Small intestine (tissue), 7 donors: ENCODE results near the gene MRPL43. TPM values are rescaled to one million over a fixed set of nuclear protein-coding genes. Genes with fewer than 3 reads are reported as not detected.
A peak's percentile ranks its signal among the peaks of the same experiment; 100 is the strongest.
"Not testable (repeated sequence)": the region's sequence is repeated elsewhere in the genome, so short reads cannot be mapped to it uniquely, and the experiment has no call there.

Source experiments
- DNase-seq, 2 donors: peaks; one replicate each; pipeline versions ENCODE4 v3.0.0 to v3.0.0-alpha.2; 2013
- FAIRE-seq: peaks from 2 replicates; lab custom pipeline; 2012; peaks lifted over from hg19 to GRCh38; lab: Jason Lieb, UNC
- H3K27ac ChIP-seq, 3 donors: one replicate each; pipeline ENCODE4 v1.5.1; 2013; ENCODE audit warnings: low read length in 2 of 3, mild to moderate bottlenecking in 2 of 3, control low read depth in 1 of 3, inconsistent platforms in 1 of 3, low read depth in 1 of 3, moderate library complexity in 1 of 3
- H3K27me3 ChIP-seq, 3 donors: one replicate each; pipeline ENCODE4 v1.6.1; 2013; ENCODE audit warnings: low read length in 3 of 3, inconsistent platforms in 1 of 3; ENCODE audit not compliant: control insufficient read depth in 3 of 3, insufficient read depth in 3 of 3
- H3K36me3 ChIP-seq, 3 donors: one replicate each; pipeline ENCODE4 v1.6.1; 2013; ENCODE audit warnings: low read length in 3 of 3, inconsistent platforms in 1 of 3, low read depth in 1 of 3, mild to moderate bottlenecking in 1 of 3, moderate library complexity in 1 of 3; ENCODE audit not compliant: control insufficient read depth in 3 of 3, insufficient read depth in 2 of 3
- H3K4me1 ChIP-seq, 3 donors: one replicate each; pipeline ENCODE4 v1.6.1; 2013; ENCODE audit warnings: low read length in 2 of 3, inconsistent platforms in 1 of 3, low read depth in 1 of 3, mild to moderate bottlenecking in 1 of 3, moderate library complexity in 1 of 3; ENCODE audit not compliant: control insufficient read depth in 3 of 3, insufficient read depth in 2 of 3
- H3K4me3 ChIP-seq, 3 donors: one replicate each; pipeline ENCODE4 v1.5.1; 2013; ENCODE audit warnings: low read length in 3 of 3, control low read depth in 1 of 3, inconsistent platforms in 1 of 3, low read depth in 1 of 3, mild to moderate bottlenecking in 1 of 3, moderate library complexity in 1 of 3
- H3K9me3 ChIP-seq, 2 donors: one replicate each; pipeline ENCODE4 v1.6.1; 2013; ENCODE audit warnings: low read depth in 1 of 2, low read length in 1 of 2; ENCODE audit not compliant: control insufficient read depth in 2 of 2, insufficient read depth in 1 of 2
- WGBS, 3 donors: extraction: QIAGEN DNeasy Blood & Tissue Kit; methylation state at CpG; one replicate each; pipeline ENCODE4 v1.1.7; 2013; 5-methylcytosine and 5-hydroxymethylcytosine counted together
- polyA plus RNA-seq, 4 donors: library from polyadenylated mRNA; stranded (reverse) in 3 of 4; unstranded in 1 of 4; fragments of 200-250 nt in 3 of 4; fragments of 120-200 nt in 1 of 4; gene quantifications; one replicate each; pipeline versions ENCODE4 v1.2.1 to v1.2.3, GENCODE V29; 2013
- donor health status: healthy with polysubstance abuse.
- donor health status: control.
- donor health status: control.
- donor health status: Bipolar disorder and iron deficiency.
- donor health status: healthy.

MRPL43 gene
- polyA plus RNA-seq, 4 donors, result 90.1 to 122 (median 107) TPM

DNA sequence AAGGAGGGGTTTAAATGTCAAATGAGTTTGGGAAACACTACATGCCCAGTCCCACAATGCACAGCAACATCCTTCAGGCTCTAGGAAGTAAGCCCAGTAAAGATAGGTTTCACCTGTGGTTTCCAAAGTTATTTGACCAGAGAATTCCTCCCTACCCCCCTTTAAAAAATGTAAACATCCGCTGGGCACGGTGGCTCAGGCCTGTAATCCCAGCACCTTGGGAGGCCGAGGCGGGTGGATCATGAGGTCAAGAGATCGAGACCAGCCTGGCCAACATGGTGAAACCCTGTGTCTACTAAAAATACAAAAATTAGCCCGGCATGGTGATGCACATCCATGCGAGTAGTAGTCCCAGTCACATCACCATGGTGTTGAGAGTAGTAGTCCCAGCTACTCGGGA, 11.9 kb downstream of the MRPL43 start:
- not testable (repeated sequence) for FAIRE-seq, H3K27me3 ChIP-seq, H3K4me3 ChIP-seq, H3K9me3 ChIP-seq, DNase-seq, H3K27ac ChIP-seq
- Histone ChIP-seq H3K36me3 (peaks cover 7 to 79% (median 8%) of the 10 kb centered on the region in 3 donors), H3K4me1 (peaks cover 0 to 31% (median 5%) of the 10 kb centered on the region in 3 donors)
- WGBS, 3 donors, result 84 to 92% (median 85%) methylated on average over 8 of the region's 8 CpGs

DNA sequence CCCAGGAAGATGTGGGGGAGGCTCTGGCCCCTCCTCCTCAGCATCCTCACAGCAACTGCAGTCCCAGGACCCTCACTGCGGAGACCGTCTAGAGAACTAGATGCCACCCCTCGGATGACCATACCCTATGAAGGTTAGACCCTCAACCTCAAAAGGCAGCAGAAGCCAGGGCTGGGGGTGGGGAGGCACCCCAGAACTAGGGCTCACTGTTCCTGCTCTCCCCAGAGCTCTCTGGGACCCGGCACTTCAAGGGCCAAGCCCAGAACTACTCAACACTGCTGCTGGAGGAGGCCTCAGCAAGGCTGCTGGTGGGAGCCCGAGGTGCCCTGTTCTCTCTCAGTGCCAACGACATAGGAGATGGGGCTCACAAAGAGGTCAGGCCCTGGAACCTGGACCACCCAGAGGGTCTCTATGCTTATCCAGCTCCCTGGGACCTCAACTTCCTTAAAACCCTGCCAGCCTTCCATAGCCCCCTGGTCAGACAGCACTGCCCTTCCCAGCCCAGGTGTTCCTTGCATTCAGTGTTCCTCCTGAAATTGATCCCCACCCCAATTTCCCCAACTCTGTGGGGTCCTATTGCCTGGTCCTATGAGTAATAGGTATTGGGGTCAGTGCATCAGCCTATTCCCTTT, 14.3 kb downstream of the MRPL43 start:
- H3K27ac ChIP-seq, result peak overlapping the region in 1 of 3 donors; percentile 95
- FAIRE-seq (no peak), DNase-seq (no peak)
- H3K4me1 ChIP-seq, result peaks cover 0 to 41% (median 5%) of the 10 kb centered on the region in 3 donors
- 89 to 93% (median 90%) methylated on average over 6 of the region's 6 CpGs for WGBS, 3 donors
- H3K27me3 ChIP-seq, result no peaks in the 10 kb centered on the region
- H3K36me3 ChIP-seq, result peaks cover under 1 to 56% (median 5%) of the 10 kb centered on the region in 3 donors
- H3K9me3 ChIP-seq, result no peaks in the 10 kb centered on the region
- no peak overlapping the region for H3K4me3 ChIP-seq

DNA sequence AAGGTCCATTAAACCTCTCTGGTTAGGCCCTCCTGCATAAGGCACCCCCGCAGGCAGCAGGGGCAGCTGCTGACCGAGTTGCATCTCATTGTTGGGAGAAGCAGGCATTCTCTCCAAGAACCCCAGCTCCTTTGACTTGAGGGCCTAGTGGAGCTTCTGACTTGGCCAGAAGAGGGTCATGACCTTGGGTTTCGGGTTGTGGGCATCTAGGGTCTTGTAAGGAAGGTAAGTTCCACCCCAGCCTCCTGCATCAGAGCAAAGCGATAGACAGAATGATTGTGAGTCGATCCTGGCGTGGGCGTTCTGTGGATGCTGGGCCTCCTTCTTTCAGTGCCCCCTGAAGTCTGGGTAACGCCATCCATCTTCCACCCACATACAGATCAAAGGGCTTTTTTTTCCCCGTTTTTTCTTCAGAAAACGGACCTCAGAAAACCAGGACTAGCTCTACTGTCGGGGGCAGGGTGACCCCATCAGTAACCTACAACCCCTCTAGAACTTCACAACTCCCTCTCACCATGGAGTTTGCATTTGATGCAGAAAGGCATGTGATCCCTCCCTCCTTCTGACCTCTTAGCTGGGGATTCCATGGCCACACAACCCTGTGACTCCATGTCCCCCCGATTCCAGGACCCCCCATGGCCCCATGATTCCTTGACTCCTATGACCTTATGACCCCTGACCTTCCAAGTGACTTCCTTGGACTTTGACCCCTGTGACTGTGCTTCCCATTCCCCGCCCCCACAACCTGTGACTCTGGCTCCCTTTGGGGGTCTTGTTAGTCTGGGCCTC, 15.0 kb downstream of the MRPL43 start:
- peak overlapping the region in 2 of 3 donors; percentile 39 to 95 for H3K27ac ChIP-seq
- H3K36me3 ChIP-seq, result peaks cover 0 to 50% (median 2%) of the 10 kb centered on the region in 3 donors
- no peaks in the 10 kb centered on the region for H3K9me3 ChIP-seq
- DNase-seq (no peak), FAIRE-seq (no peak)
- H3K4me1 ChIP-seq, result peaks cover 0 to 44% (median 5%) of the 10 kb centered on the region in 3 donors
- WGBS, 3 donors, result 73 to 81% (median 76%) methylated on average over 13 of the region's 13 CpGs
- H3K4me3 ChIP-seq, result no peak overlapping the region
- no peaks in the 10 kb centered on the region for H3K27me3 ChIP-seq

DNA sequence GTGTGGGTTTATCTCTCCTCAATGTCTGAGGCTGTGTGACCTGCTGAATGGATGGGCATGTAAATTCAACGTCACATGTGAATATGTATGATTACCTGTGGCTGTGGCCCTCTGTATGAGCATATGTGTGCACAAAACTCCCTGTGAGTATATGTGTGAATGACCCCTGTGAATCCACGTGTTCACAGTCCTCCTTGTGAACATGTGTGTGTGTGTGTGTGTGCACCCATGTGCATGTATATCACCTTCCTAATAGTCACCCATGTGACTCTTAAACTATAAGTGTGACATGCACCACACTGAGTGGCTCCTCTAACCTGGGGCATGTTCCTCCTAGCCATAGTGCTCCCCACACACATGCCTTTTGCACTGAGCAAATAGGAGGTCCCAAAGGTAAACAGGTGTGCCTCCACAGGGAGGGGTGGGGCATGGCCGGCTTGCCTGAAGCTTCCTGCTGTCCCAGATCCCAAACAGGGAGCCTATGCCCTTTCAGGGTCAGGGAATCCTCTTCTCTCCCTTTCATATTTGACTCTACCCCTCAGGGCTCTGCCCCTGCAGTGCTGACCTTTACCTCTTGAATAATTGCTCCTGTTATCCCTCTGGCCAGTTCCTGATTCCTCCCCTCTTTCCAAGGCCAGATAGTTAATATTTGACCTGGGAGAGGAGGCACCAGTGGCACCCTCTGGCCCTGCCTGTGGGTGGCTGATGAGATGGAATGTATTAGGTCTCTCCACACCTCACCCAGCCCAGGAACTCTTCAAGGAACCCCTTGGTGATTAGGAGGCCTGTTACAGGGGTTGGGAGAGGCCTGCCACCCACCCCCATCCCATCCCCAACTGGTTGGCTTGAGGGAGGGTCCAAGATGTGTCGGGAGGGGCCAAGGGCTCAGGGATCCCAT, 16.1 kb downstream of the MRPL43 start:
- Histone ChIP-seq H3K27ac (peak overlapping the region; percentile 39 to 95 (median 87)), H3K4me1 (peaks cover 0 to 46% (median 5%) of the 10 kb centered on the region in 3 donors), H3K4me3 (peak overlapping the region in 2 of 3 donors; percentile 86 to 94), H3K27me3 (no peaks in the 10 kb centered on the region), H3K36me3 (peaks cover 0 to 46% (median 2%) of the 10 kb centered on the region in 3 donors), H3K9me3 (no peaks in the 10 kb centered on the region)
- DNase-seq (peak; percentile 87 to 96), FAIRE-seq (no peak)
- WGBS, 3 donors, result 16 to 58% (median 38%) methylated on average over 4 of the region's 4 CpGs

DNA sequence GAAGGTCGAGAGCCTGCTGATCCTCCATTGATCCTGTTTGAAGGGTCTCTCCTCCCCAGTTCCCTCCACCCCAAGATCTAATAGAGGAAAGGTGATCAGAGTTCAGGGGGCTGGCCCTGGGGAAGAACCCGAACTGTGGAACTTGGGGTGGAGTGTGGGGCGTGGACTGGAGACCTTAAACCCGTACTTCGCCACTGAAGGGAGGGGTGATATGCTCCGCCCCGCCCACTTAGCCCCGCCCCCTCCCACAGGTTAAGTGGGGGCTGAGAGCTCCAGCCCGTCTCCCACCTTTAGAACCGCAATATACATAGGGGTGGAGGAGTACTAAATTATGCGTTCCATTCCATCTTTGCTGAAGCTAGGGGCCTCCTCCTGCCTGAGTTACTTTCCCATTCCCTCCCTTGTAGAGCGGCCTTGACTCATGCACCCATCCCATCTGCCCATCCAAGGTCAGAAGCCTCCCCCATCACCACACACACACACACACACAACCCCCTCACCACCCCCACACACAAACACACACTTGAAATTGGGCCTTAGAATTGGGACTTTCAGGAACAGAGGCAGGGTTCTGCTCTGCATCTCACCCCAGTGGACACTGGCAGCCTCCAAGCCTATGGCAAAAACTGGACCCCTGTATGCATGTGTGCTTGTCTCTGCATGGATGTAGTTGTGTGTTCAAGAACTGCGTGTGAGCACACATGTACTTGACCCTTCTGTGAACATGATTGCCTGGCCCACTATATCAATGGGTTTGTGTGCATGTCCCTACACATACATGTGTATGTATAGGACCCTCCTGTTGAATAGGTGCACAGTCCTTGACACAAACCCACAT, 17.0 kb downstream of the MRPL43 start:
- Histone ChIP-seq H3K27ac (peak overlapping the region; percentile 84 to 95 (median 87)), H3K36me3 (peaks cover 0 to 38% (median 6%) of the 10 kb centered on the region in 3 donors), H3K4me3 (peak overlapping the region; percentile 65 to 94 (median 86)), H3K27me3 (no peaks in the 10 kb centered on the region), H3K9me3 (no peaks in the 10 kb centered on the region), H3K4me1 (peaks cover 0 to 46% (median 5%) of the 10 kb centered on the region in 3 donors)
- DNase-seq (peak; percentile 92 to 94), FAIRE-seq (no peak)
- 11 to 30% (median 13%) methylated on average over 11 to 13 of the region's 13 CpGs for WGBS, 3 donors

DNA sequence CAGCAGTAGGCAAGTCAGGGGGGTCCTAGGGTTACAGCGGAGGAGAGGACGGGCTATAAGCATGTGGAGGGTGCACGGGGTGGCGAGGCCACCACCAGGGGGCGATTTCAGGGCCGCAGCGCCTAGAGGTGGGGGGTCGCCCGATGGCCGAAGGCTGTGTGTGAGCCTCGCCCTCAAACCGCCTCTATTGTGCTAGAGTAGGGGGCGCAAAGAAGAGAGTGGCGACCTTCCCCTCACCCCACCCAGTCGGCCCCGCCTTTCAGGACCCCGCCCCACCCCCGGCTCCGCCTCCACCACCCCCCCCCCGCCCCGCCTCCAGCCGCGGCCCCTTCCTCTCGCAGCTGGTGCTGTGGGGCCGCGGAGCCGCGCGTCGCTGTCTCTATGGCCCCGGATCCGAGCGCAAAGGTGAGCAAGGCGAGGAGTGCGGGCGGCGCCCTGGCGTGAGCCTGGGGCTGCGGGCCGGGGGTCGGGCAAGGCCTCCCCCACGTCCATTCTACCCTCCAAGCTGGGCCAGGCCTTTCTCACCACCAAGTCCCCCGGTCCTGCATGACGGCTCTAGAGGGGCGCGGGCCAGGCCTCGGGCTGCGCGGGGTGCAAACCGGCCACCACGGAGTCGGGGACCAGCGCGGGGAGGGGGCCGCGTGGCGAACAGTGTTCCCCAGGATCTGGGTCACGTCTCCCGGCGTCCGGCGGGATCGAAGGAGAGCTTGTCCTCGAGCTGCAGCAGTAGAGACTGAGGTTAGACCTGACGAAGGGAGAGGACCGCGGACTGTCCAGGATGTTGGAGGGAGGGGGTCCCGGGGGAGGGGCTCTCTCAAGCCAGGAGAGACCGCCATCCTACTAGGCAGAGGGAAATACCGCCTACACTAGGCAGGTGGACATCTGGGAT, 17.9 kb downstream of the MRPL43 start, which contains the start of gene SEMA4G:
TSS of gene SEMA4G (plus strand) at position 318 of the 889 bp plus-strand sequence. CDS start 3,409 bp downstream, outside the sequence.
- WGBS, 3 donors, result 0 to 2% (median 2%) methylated on average over 42 to 70 of the region's 70 CpGs
- H3K4me3 ChIP-seq, result peak within 1 kb of the TSS; percentile 65 to 94 (median 86)
- H3K27ac ChIP-seq, result peak within 1 kb of the TSS; percentile 84 to 95 (median 87)
- peaks cover 0 to 34% (median 6%) of the 10 kb centered on the region in 3 donors for H3K36me3 ChIP-seq
- DNase-seq, result peak; percentile 50 to 80
- H3K9me3 ChIP-seq, result no peaks in the 10 kb centered on the region
- no peak for FAIRE-seq
- peaks cover 0 to 46% (median 5%) of the 10 kb centered on the region in 3 donors for H3K4me1 ChIP-seq
- no peaks in the 10 kb centered on the region for H3K27me3 ChIP-seq

DNA sequence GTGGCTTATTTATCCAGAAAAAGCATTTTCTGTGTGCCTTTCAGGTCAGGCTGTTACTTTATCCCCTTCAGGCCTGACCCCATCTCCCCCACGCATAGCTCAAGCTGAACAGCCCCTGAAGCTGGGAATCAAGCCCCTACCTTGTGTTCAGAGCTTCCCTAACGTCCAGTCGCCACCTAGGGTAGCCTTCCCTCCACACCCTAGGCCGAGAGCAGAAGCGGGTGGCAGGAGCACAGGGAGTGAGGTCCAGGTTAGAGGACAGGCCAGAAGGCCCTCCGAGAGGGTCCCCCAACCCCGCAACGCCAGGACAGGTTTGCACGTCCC, 18.5 kb downstream of the MRPL43 start:
- Histone ChIP-seq H3K27me3 (no peaks in the 10 kb centered on the region), H3K27ac (peak overlapping the region in 2 of 3 donors; percentile 9 to 95), H3K4me3 (peak overlapping the region; percentile 65 to 94 (median 86)), H3K9me3 (no peaks in the 10 kb centered on the region), H3K36me3 (peaks cover 0 to 29% (median 6%) of the 10 kb centered on the region in 3 donors), H3K4me1 (peaks cover 0 to 46% (median 5%) of the 10 kb centered on the region in 3 donors)
- DNase-seq, result no peak
- FAIRE-seq, result no peak
- WGBS, 3 donors, result 12 to 24% (median 16%) methylated on average over 9 of the region's 9 CpGs
